HG03342 (cell line): ENCODE data around the gene PPFIA3.
"Not testable (repeated sequence)": the region's sequence is repeated elsewhere in the genome, so short reads cannot be mapped to it uniquely, and the experiment has no call there.

Experiments used
- ATAC-seq: cut with Tn5 transposase; IDR thresholded peaks from one replicate; pipeline ENCODE4 v1.9.1; 2021; ENCODE audit warnings: mild to moderate bottlenecking, moderate library complexity; ENCODE audit not compliant: unreplicated experiment

The PPFIA3 gene

GRCh38 chr19:49123285-49123684 is 3.9 kb downstream of the PPFIA3 start:
- ATAC-seq: not testable (repeated sequence)

- ATAC-seq: no peak
These were observed 5.8 kb downstream of the PPFIA3 start for GRCh38 chr19:49125025-49125731.

GRCh38 chr19:49126575-49126974 is 7.2 kb downstream of the PPFIA3 start:
- no peak for ATAC-seq

GRCh38 chr19:49127225-49127624 is 7.9 kb downstream of the PPFIA3 start:
- not testable (repeated sequence) for ATAC-seq

- ATAC-seq: peak; percentile 85
These were observed 8.6 kb downstream of the PPFIA3 start for GRCh38 chr19:49127674-49128544.

GRCh38 chr19:49128545-49129237 is 9.3 kb downstream of the PPFIA3 start:
- no peak for ATAC-seq

GRCh38 chr19:49129238-49129583 is 9.9 kb downstream of the PPFIA3 start:
- ATAC-seq: no peak

- ATAC-seq: no peak
These were observed 11.0 kb downstream of the PPFIA3 start for GRCh38 chr19:49130325-49130724.

GRCh38 chr19:49132974-49133609 is 13.7 kb downstream of the PPFIA3 start:
- no peak for ATAC-seq

- no peak for ATAC-seq
These were observed 14.5 kb downstream of the PPFIA3 start for GRCh38 chr19:49133621-49134454.

GRCh38 chr19:49135686-49136085 is 16.3 kb downstream of the PPFIA3 start:
- ATAC-seq: no peak

- ATAC-seq: no peak
These were observed 17.4 kb downstream of the PPFIA3 start for GRCh38 chr19:49136771-49137171.

GRCh38 chr19:49140951-49141350 is 21.6 kb downstream of the PPFIA3 start:
- no peak for ATAC-seq

- no peak for ATAC-seq
These were observed 22.0 kb downstream of the PPFIA3 start for GRCh38 chr19:49141352-49141751.

- peak; percentile 84 for ATAC-seq
These were observed 23.6 kb downstream of the PPFIA3 start for GRCh38 chr19:49142866-49143335.

- ATAC-seq: no peak
These were observed 26.4 kb downstream of the PPFIA3 start for GRCh38 chr19:49145573-49146407.

- ATAC-seq: not testable (repeated sequence)
These were observed 27.0 kb downstream of the PPFIA3 start for GRCh38 chr19:49146408-49146770.

GRCh38 chr19:49148044-49148682 is 28.8 kb downstream of the PPFIA3 start:
- ATAC-seq: no peak
